IPS-NIHi11 (cell line): Measurements from ENCODE around the gene ZNF343.
"Not testable (repeated sequence)": the region's sequence is repeated elsewhere in the genome, so short reads cannot be mapped to it uniquely, and the experiment has no call there.

Experiments used
- DNase-seq: peaks from one replicate; pipeline ENCODE4 v3.0.0; 2012; ENCODE audit warnings: mixed read lengths, low spot score

ZNF343 gene

GRCh38 chr20:2521369-2522305 is 12.9 kb upstream of the ZNF343 start:
- peak; percentile 49 for DNase-seq

GRCh38 chr20:2520617-2521016 is 11.9 kb upstream of the ZNF343 start:
- no peak for DNase-seq

DNA sequence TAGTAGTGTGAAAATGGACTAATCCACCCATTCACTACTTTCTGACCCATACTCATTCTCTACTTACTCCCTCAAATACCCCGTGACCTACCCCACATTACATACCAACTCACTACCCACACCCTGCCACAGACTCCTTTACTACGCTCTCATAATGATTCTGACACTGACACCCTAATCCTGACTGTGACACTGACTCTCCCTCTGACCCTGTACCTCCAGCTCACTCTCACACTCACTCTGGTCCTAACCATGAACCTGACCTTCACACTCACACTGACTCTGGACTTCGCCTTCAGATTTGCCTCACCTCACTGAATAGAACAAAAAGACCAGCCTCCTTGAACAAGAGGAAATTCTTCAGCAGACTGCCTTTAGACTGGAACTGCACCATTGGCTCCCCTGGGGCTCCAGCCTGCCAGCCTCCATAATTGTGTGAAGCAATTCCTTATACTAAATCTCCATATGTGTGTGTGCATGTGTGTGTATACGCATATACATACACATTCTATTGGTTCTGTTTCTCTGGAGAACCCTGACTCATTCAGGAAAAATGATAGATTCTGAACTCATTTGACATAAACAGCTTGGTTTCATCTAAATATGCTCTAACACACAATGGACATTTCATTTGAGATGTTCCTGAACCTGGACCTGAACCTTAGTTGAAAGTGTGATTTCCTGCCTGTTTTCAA is 10.5 kb upstream of the ZNF343 start:
- DNase-seq: no peak

- no peak for DNase-seq
These were observed 9.8 kb upstream of the ZNF343 start for GRCh38 chr20:2518558-2518957.

- DNase-seq: no peak
These were observed 9.4 kb upstream of the ZNF343 start for GRCh38 chr20:2518096-2518495.

- DNase-seq: no peak
These were observed 7.7 kb upstream of the ZNF343 start for GRCh38 chr20:2516399-2516798.

- no peak for DNase-seq
These were observed 6.5 kb upstream of the ZNF343 start for GRCh38 chr20:2515203-2515602.

DNA sequence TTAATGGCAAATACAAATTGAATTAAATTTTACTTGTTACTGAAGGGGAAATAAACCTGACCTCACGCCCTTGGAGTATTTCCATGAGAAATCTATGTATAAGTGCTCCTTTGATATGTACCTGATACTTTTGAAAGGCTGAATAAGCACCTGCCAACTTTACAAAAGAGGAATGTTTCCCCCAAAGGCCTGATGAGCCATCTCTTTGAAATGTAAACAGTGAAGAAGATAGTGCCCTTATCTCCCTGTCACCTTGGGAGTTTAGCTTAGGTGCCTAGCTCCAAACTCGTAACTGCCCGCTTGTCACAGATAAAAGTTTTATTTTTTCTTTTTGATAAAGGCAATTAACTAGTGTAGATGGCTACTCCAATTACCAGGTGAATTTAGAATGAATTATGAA is 1.1 kb upstream of the ZNF343 start:
- DNase-seq: peak; percentile 44

DNA sequence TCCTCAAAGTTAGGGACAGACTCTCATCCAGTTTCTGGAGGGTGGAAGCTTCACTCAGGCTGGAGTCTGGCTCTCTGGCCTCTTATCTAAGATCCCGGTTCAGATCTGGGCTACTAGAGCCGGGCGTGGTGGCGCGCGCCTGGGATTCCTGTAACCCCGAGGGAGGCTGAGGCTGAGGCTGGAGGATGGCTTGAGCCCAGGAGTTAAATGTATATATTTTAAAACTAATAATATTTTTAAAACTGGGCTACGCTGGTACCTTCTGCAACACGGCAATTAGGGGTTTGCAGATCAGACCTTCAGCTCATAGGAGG is 710 bp upstream of the ZNF343 start:
- no peak for DNase-seq

DNA sequence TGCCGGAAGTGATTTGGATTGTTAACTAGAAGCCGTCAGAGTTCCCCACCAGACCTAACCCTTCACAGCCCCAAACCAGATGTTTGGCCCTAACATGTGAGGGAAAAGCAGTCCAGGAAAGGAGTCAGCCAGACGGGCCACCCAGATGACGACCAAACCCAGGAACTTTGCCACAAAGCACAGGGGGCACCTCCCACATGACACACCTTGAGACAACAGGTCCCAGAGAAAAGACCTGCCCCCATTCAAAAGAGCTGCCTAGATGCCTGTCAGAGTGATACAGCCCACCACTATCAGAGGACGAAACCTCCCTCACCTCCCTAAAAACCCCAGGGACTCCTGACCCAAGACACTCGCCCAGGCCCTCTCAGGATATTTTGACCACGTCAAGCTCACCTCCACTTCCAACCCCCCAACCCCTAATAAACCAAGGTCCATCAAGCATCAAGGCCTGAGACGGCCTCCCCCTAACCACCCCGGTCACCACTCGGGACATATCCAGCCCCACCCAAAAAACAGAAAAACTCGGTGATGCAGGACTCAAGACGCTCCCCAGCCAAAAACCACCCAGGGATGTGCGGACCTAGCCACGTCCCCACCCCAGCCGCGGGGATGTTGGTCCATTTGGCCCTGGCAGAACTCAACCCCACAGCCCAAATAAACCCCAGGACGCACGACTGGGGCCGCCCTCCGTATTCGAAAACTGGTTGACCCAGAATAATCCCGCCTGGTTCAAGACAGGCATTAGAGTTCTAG is 662 bp downstream of the ZNF343 start:
- DNase-seq: no peak

- DNase-seq: no peak
These were observed 1.3 kb downstream of the ZNF343 start for GRCh38 chr20:2507464-2507863.

DNA sequence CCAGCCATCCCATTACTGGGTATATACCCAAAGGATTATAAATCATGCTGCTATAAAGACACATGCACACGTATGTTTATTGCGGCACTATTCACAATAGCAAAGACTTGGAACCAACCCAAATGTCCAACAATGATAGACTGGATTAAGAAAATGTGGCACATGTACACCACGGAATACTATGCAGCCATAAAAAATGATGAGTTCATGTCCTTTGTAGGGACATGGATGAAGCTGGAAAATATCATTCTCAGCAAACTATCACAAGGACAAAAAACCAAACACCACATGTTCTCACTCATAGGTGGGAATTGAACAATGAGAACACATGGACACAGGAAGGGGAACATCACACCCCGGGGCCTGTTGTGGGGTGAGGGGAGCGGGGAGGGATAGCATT is 2.3 kb downstream of the ZNF343 start:
- DNase-seq: not testable (repeated sequence)

DNA sequence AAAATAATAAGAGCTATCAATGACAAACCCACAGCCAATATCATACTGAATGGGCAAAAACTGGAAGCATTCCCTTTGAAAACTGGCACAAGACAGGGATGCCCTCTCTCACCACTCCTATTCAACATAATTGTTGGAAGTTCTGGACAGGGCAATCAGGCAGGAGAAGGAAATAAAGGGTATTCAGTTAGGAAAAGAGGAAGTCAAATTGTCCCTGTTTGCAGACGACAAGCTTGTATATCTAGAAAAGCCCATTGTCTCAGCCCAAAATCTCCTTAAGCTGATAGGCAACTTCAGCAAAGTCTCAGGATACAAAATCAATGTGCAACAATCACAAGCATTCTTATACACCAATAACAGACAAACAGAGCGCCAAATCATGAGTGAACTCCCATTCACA is 3.9 kb downstream of the ZNF343 start:
- not testable (repeated sequence) for DNase-seq

DNA sequence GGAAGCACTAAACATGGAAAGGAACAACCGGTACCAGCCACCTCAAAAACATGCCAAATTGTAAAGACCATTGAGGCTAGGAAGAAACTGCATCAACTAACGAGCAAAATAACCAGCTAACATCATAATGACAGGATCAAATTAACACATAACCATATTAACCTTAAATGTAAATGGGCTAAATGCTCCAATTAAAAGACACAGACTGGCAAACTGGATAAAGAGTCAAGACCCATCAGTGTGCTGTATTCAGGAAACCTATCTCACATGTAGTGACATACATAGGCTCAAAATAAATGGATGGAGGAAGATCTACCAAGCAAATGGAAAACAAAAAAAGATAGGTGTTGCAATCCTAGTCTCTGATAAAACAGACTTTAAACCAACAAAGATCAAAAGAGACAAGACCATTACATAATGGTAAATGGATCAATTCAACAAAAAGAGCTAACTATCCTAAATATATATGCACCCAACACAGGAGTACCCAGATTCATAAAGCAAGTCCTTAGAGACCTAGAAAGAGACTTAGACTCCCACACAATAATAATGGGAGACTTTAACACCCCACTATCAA is 5.8 kb downstream of the ZNF343 start:
- DNase-seq: not testable (repeated sequence)

- no peak for DNase-seq
These were observed 23.1 kb downstream of the ZNF343 start for GRCh38 chr20:2485661-2486060.

GRCh38 chr20:2485080-2485479 is 23.6 kb downstream of the ZNF343 start:
- DNase-seq: no peak

GRCh38 chr20:2483504-2483903 is 25.2 kb downstream of the ZNF343 start:
- DNase-seq: no peak

DNA sequence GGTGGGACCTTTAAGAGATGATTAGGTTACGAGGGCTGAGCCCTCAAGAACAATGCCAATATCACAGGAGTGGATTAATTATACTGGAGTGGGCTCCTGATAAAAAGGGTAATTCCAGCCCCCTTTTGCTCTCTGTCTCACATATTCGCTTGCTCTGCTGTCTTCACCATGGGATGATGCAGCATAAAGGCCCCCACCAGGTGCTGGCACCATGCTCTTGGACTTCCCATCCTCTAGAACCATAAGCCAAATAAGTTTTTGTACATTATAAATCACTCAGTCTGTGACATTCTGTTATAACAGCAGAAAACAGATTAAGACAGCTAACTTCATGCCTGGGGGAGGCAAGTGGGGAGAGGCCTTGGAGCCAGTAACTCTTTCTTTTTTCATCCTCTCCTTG is 28.3 kb downstream of the ZNF343 start:
- no peak for DNase-seq

GRCh38 chr20:2476742-2477615 is 31.7 kb downstream of the ZNF343 start:
- no peak for DNase-seq

- DNase-seq: no peak
These were observed 32.6 kb downstream of the ZNF343 start for GRCh38 chr20:2475850-2476741.
